H1 (cell line): ENCODE results near the gene CIRBP. TPM values are rescaled to one million over a fixed set of nuclear protein-coding genes. Genes with fewer than 3 reads are reported as not detected.

ENCODE experiments used
- CTCF ChIP-seq, 3 experiments: IDR thresholded peaks; 1 replicate in 2 of 3; 2 replicates in 1 of 3; pipeline versions ENCODE4 v1.5.1 to v1.6.1; 2011; ENCODE audit warnings: low read length in 3 of 3, mild to moderate bottlenecking in 3 of 3, inconsistent platforms in 2 of 3, low read depth in 1 of 3, moderate library complexity in 1 of 3; ENCODE audit not compliant: insufficient read depth in 1 of 3; ENCODE audit errors: control extremely low read depth in 1 of 3
- JUND ChIP-seq: IDR thresholded peaks from 2 replicates; pipeline ENCODE4 v1.6.1; 2011; ENCODE audit warnings: mild to moderate bottlenecking, improper control_type of control experiment, low read length
- RNF2 ChIP-seq: fragments of 200-900, 300-1000 bp; sonication (generic); IDR thresholded peaks from 2 replicates; pipeline ENCODE4 v1.7.1; 2016; ENCODE audit warnings: borderline replicate concordance, low read depth, mild to moderate bottlenecking, antibody characterized with exemption, low read length; ENCODE audit not compliant: poor library complexity, severe bottlenecking; ENCODE audit errors: missing control alignments
- SP4 ChIP-seq: IDR thresholded peaks from 2 replicates; pipeline ENCODE4 v1.6.1; 2012; ENCODE audit warnings: low read length, inconsistent platforms
- SRF ChIP-seq: IDR thresholded peaks from 2 replicates; pipeline ENCODE4 v1.6.1; 2011; ENCODE audit warnings: mild to moderate bottlenecking, low read depth, low read length, moderate library complexity
- TBP ChIP-seq: IDR thresholded peaks from 2 replicates; pipeline ENCODE4 v1.6.1; 2011; ENCODE audit warnings: low read depth, low read length, improper control_type of control experiment
- polyA plus RNA-seq, 7 experiments: library from polyadenylated mRNA; depleted of rRNA in 3 of 7; stranded (reverse) in 5 of 7; unstranded in 2 of 7; fragments of >200 nt in 5 of 7; fragments of 200-250 nt in 2 of 7; gene quantifications; 1 replicate in 5 of 7; 2 replicates in 1 of 7; 4 replicates in 1 of 7; pipeline versions ENCODE4 v1.2.1 to v1.2.3, GENCODE V29; 2011 to 2013; ENCODE audit warnings: missing spikeins in 2 of 7, mixed read lengths in 2 of 7
- total RNA-seq: library from RNA; stranded (reverse); fragmentation: NEBNext Ultra II Directional; extraction: Animal tissue kit (Norgen Biotek cat#: 25700); gene quantifications from 2 replicates; pipeline ENCODE4 v1.2.1, GENCODE V29; 2021

CIRBP gene
- total and polyA plus RNA-seq, 2 of the 8 experiments (the other 6 are each of a cell fraction or from before 2014, with no cell fraction given): 175 to 199 TPM

GRCh38 chr19:1321539-1321938 is 52.4 kb downstream of the CIRBP start (continued):
- no peak for TF ChIP-seq CTCF (IDR thresholded peaks at IDR 0.05; ENCODE audit: control extremely low read depth in 1 of 3, insufficient read depth in 1 of 3, low read depth in 1 of 3, low read length in 3 of 3)
- TF ChIP-seq RNF2: no peak
- TF ChIP-seq SP4: no peak
- no peak for TF ChIP-seq JUND
- TF ChIP-seq SRF: no peak
- TF ChIP-seq TBP: no peak
